ENCODE results near the gene FADD.
"Not testable (repeated sequence)": the region's sequence is repeated elsewhere in the genome, so short reads cannot be mapped to it uniquely, and the experiment has no call there.

Gene FADD

GRCh38 chr11:70205049-70205725 is 2.1 kb downstream of the FADD start:
- DNase-seq (ENCODE audit: low read depth) = no peak

- no peak for DNase-seq (ENCODE audit: low read depth)
These were observed 2.7 kb downstream of the FADD start for GRCh38 chr11:70205766-70206165.

- no peak for DNase-seq (ENCODE audit: low read depth)
These were observed 3.3 kb downstream of the FADD start for GRCh38 chr11:70206226-70206981.

- DNase-seq (ENCODE audit: low read depth) = no peak
These were observed 3.9 kb downstream of the FADD start for GRCh38 chr11:70206982-70207376.

DNA sequence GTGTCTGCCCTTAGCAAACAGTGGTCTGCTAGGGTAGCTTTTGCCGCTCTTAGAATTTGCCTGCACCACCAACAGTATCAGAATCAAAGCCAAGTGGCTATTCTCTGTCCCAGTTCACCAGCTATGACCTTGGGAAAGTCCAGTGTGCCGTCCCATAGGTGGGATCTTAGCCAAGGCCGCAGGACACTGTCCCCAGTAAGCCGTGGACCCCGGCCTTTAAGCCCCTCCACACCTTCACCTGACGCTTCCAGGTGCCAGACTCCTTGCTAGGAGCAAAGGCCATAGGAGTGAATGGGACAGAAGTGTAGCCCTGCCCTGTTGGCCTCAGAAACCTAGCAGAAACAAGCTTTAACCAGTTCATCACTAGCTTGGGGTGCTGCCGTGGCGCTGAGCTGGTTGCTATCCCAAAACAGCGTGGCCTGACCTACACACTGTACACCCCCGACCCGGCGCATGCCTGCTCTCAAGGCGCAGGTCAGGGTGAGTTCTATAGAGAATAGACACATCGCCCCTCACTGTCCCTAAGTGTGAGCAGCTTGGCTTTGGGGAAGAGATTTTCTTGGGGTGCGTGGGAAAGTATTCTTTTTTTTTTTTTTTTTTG is 4.5 kb downstream of the FADD start:
- no peak for DNase-seq (ENCODE audit: low read depth)

- no peak for DNase-seq (ENCODE audit: low read depth)
These were observed 6.4 kb downstream of the FADD start for GRCh38 chr11:70209391-70209912.

DNA sequence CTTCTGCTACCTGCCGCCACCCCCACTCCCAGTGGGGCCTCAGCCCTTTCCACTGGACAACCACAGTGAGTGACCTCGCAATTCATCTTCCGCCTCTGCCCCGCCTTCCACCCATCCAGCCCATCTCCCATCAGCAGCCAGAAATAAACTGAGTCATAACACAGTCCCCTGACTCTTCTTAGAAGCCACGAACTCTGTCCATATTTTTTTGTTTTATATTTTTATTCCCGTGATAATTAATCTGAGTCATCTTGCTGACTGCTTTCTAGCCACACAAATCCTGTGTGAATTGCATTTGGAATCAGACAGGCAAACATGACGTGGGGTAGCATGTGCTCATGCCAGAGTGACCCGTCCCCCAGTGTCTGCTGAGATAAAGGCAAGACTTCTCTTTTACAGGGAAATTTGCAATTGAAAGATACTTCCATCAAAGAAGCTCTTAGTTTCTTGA is 7.0 kb downstream of the FADD start:
- peak; percentile 36 for DNase-seq (ENCODE audit: low read depth)

- DNase-seq (ENCODE audit: low read depth) = no peak
These were observed 7.4 kb downstream of the FADD start for GRCh38 chr11:70210530-70210929.

DNA sequence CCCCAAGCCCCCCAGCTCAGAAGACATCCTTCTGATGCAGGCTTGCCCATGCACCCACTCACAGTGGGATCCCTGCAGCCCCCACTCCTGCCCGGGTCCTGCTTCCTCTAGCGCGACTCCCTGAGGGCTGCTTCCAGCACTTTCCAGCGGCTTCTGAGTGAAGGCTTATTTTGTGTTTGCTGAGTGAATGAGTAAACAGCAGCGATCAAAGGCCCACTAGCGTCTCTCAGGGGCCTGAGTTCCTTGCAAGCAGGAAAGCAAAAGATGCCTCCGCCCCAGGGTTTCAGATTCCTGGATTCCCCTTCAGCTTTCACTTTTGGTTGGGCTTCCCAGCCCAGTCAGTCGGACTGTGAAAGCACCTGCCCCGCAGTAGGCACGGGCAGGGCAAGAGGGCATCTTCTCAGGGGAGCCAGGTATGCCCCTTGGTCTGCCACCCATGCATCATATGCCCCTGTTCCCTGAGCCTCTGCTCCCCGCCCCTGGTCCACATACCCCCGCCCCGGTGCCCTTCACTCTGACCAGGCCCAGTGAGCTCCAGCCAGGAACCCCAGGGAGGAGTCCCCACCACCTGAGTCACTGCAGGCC is 9.2 kb downstream of the FADD start:
- no peak for DNase-seq (ENCODE audit: low read depth)

GRCh38 chr11:70217388-70217787 is 14.3 kb downstream of the FADD start:
- not testable (repeated sequence) for DNase-seq (ENCODE audit: low read depth)

GRCh38 chr11:70218076-70218475 is 15.0 kb downstream of the FADD start:
- DNase-seq (ENCODE audit: low read depth) = not testable (repeated sequence)

DNA sequence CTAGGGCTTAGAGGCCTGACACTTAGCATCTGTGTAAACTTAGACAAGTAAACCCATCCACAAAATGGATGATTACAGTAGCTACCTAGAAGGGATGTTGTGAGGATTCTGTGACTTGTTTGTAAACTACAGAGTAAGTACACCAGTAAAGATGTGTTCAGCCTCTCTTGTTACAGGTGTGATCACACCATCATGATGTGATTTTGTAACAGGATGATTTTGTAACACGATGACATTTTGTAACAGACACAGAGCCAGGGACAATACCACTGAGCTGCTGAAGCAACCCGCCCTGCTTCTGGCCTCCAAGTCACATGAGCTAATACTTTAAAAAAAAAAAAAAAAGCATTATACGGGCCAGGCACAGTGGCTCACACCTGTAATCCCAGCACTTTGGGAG is 17.0 kb downstream of the FADD start:
- DNase-seq (ENCODE audit: low read depth) = no peak

DNA sequence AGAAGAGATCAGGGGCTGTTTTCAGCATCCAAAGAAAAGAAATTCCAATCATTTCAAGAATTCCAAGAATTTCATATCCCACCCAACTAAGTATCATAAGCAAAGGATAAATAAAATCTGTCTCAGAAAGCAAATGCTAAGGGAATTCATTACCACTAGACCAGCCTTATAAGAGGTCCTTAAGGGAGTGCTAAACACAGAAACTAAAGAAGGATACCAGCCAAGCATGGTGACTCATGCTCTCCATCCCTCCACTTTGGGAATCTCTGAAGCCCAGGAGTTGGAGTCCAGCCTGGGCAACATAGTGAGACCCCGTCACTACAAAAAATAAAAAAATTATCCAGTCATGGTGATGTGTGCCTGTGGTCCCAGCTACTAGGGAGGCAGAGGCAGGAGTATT is 17.8 kb downstream of the FADD start:
- no peak for DNase-seq (ENCODE audit: low read depth)

DNA sequence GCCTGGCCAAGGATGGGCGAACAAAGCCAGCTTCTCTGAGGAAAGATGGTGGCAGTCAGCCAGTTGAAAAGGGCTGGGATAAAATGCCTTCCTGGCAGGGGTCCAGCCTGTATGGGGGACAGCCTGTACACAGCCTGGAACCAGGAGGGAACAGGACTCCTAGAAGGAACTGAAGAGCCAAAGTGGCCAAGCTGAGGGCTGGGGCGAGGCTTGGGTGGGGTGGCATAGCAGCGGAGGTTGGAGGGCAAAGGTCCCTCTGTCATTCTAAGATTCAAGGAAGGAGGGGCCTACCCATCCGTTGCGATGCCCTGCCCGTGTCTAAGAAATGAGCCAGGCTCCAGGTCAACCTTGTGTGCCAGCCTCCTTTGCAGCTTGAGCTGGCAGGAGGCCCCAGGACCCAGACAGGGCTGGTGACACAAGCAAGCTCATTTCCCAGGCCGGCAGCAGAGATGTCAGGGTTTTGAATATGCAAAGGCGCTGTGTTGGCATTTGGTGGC is 22.6 kb downstream of the FADD start:
- DNase-seq (ENCODE audit: low read depth) = no peak

DNA sequence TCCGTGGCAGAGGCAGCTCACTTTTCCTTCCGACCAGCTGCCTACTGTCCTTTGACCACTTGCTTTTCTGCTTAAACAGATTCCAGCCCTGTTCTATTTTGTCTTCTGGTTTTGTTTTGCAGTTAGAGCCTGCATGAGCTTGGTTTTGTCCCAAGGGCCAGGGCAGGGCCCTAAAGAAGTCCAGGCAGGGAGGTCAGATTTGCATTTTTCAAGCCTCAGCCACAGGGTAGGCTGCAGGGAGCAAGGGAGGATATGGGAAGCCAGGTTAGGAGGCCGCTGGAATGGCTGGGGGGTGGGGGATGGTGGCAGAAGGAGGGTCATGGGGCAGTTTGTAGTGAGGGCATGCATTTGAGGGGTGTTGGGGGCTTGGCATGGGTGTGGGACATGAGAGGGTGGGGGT is 23.1 kb downstream of the FADD start:
- DNase-seq (ENCODE audit: low read depth) = no peak

GRCh38 chr11:70226967-70227366 is 23.9 kb downstream of the FADD start:
- no peak for DNase-seq (ENCODE audit: low read depth)

GRCh38 chr11:70229737-70230136 is 26.6 kb downstream of the FADD start:
- DNase-seq (ENCODE audit: low read depth) = no peak

GRCh38 chr11:70230151-70230839 is 27.2 kb downstream of the FADD start:
- DNase-seq (ENCODE audit: low read depth) = no peak

GRCh38 chr11:70230840-70231710 is 28.0 kb downstream of the FADD start:
- no peak for DNase-seq (ENCODE audit: low read depth)

- DNase-seq (ENCODE audit: low read depth) = no peak
These were observed 29.9 kb downstream of the FADD start for GRCh38 chr11:70233034-70233433.

GRCh38 chr11:70233511-70233934 is 30.4 kb downstream of the FADD start:
- peak; percentile 36 for DNase-seq (ENCODE audit: low read depth)

All from GM04504 (cell line).